ENCODE measurements around the gene TMEM42.
"Not testable (repeated sequence)": the region's sequence is repeated elsewhere in the genome, so short reads cannot be mapped to it uniquely, and the experiment has no call there.

Gene TMEM42

DNA sequence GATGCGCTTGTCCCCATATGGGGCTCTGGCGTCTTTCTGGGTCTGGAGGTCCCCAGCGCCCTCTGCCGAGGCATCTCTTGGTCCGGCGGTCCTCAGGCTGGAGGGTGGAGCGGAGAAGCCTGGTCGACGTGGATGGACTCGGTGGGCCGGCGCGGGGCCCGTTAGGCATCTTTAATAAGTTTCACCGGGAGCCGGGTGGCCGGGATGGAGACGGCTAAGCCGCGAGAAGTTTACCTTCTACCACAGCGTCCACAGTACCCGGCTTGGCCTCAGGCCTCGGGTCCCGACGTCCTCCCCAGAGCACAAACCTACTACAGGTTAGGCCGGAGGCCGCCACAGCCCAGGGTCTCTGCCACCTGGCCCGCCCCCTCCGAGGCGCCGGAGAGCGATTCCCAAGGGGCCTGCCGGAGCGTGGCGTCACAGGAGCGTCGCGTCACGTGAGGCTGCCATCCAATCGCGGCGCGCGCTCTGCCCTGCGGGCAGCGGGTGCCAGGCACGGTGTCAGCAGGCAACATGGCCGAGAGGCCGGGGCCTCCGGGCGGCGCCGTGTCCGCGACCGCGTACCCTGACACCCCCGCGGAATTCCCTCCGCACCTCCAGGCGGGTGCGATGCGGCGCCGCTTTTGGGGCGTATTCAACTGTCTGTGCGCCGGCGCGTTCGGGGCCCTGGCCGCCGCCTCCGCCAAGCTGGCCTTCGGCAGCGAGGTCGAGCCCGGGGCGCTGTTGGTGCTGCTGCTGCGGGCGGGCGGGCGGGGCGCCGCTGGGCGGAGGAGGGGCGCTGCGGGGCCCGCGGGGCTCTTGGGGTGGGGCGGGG is at the start of gene TMEM42:
Gene TMEM42, plus strand, starts transcription at position 501 of the 814 bp plus-strand sequence. Its CDS starts 13 bp downstream, at position 514.
- in situ Hi-C loops (cut with MboI; ENCODE audit: low sequenced_read_pairs): no loop called here

- in situ Hi-C loops (cut with MboI; ENCODE audit: low sequenced_read_pairs): no loop called here
These were observed 47.0 kb upstream of the TMEM42 start for GRCh38 chr3:44814751-44815150.

DNA sequence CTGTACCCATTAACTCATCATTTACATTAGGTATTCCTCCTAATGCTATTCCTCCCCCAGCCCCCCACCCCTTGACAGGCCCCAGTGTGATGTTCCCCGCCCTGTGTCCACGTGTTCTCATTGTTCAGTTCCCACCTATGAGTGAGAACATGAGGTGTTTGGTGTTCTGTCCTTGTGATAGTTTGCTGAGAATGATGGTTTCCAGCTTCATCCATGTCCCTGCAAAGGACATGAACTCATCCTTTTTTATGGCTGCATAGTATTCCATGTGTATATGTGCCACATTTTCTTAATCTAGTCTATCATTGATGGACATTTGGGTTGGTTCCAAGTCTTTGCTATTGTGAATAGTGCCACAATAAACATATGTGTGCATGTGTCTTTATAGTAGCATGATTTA is 45.4 kb upstream of the TMEM42 start:
- in situ Hi-C loops (cut with MboI; ENCODE audit: low sequenced_read_pairs): not testable (repeated sequence)

- in situ Hi-C loops (cut with MboI; ENCODE audit: low sequenced_read_pairs): not testable (repeated sequence)
These were observed 40.5 kb upstream of the TMEM42 start for GRCh38 chr3:44821206-44821605.

- in situ Hi-C loops (cut with MboI; ENCODE audit: low sequenced_read_pairs): no loop called here
These were observed 36.3 kb upstream of the TMEM42 start for GRCh38 chr3:44825264-44825925.

DNA sequence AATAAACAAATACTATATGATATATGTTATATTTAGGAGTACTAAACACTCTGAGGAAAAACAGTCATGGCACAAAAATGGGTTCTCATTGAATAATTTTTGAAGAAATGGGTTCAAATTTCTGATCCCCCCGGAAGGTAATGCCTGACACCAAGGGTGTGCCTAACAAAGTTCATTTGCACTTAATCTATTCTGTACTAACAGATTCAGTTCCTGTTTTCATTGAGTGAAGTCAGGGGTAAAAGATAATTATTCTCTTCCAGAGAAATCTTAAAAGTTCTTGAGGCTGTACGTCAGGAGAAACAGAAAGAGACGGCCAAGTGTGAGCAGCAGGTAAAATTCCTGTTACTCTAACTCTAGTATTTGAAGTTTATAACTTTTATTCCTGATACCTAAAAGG is 34.5 kb upstream of the TMEM42 start:
- in situ Hi-C loops (cut with MboI; ENCODE audit: low sequenced_read_pairs): no loop called here

DNA sequence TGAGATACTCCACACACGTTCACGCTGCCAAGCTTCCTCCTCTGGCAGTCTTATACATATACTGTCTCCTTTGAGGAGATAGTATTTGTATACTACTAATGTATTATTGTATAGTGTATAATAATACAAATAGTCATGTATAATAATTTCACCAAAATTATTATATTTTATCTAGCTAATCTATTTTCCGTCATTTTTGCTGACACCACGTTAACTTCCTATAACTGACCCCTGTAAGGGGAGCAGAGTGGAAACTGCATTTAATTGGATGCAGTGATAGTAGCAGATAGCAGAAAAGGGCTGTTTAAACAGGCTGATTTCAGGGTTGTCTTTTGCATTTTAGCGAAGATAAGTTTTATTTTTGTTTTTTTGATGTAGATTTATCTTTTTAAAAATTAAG is 30.5 kb upstream of the TMEM42 start:
- in situ Hi-C loops (cut with MboI; ENCODE audit: low sequenced_read_pairs): no loop called here

DNA sequence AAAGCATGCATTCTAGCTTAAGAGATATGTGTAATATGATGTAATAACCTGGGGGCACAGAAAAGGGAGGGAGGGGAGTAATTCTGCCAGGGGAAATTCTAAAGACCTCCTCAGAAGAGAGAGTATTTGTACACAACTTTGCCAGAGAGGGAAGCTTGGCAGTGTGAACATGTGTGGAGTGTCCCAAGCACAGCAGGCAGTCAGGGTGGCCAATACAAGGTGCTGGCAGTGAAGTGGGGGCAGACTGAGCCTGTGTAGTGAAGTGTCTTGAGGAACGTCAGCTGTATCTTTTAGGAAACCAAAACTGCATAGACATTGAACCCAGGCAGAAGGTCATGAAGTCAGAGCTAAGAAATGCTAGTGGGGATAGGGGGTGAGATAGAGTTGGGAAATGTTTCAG is 29.7 kb upstream of the TMEM42 start:
- in situ Hi-C loops (cut with MboI; ENCODE audit: low sequenced_read_pairs): no loop called here

DNA sequence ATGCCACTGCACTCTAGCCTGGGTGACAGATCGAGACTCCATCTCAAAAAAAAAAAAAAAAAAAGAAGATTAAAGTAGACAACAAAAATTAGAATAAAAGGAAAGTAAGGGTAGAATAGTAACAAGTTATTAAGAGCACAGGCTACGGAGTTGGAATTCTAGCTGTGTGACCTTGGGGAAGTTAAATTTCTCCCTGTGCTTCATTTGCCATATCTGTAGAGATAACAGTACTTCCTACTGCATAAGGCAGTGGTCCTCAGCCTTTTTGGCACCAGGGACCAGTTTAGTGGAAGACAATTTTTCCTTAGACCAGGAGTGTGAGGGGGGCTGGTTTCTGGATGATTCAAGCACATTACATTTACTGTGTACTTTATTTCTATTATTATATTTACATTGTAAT is 28.7 kb upstream of the TMEM42 start:
- in situ Hi-C loops (cut with MboI; ENCODE audit: low sequenced_read_pairs): no loop called here

DNA sequence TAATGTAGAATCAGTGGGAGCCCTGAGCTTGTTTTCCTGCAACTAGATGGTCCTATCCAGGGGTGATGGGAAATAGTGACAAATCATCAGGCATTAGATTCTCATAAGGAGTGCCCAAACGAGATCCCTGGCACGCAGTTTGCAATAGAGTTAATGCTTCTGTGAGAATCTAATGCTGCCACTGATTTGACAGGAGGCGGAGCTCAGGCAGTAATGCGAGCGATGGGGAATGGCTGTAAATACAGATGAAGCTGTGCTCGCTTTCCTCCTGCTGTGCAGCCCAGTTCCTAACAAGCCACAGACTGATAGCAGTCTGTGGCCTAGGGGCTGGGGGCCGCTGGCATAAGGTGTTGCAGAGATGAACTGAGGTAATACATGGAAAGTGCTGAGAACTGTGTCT is 28.3 kb upstream of the TMEM42 start:
- in situ Hi-C loops (cut with MboI; ENCODE audit: low sequenced_read_pairs): no loop called here

GRCh38 chr3:44835684-44836083 is 26.0 kb upstream of the TMEM42 start:
- in situ Hi-C loops (cut with MboI; ENCODE audit: low sequenced_read_pairs): no loop called here

- in situ Hi-C loops (cut with MboI; ENCODE audit: low sequenced_read_pairs): no loop called here
These were observed 19.3 kb upstream of the TMEM42 start for GRCh38 chr3:44842376-44842775.

GRCh38 chr3:44845528-44846520 is 15.9 kb upstream of the TMEM42 start:
- in situ Hi-C loops (cut with MboI; ENCODE audit: low sequenced_read_pairs): no loop called here

DNA sequence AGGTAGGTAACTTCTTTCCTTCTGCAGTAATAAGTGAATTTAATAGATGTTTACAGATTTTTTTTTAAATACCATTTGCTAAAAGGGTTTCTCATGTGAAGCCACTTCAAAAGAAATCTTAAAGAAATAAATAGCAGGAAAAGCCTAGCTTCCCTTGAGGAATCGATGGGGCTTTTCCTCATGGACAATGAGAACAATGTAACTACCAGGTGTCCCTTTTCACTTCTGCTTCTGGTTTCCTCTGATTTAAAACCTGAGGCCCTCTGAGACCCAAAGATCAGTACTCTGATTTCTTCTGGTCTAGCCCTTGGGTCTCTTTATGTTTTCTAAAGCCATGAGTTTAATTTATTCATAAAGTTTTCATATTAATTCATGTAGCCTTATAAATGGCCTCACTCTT is 13.1 kb upstream of the TMEM42 start:
- in situ Hi-C loops (cut with MboI; ENCODE audit: low sequenced_read_pairs): no loop called here

GRCh38 chr3:44856663-44857062 is 5.0 kb upstream of the TMEM42 start:
- in situ Hi-C loops (cut with MboI; ENCODE audit: low sequenced_read_pairs): not testable (repeated sequence)

- in situ Hi-C loops (cut with MboI; ENCODE audit: low sequenced_read_pairs): no loop called here
These were observed 1.6 kb upstream of the TMEM42 start for GRCh38 chr3:44860117-44860516.

GRCh38 chr3:44862226-44862637 is 520 bp downstream of the TMEM42 start:
- in situ Hi-C loops (cut with MboI; ENCODE audit: low sequenced_read_pairs): no loop called here

DNA sequence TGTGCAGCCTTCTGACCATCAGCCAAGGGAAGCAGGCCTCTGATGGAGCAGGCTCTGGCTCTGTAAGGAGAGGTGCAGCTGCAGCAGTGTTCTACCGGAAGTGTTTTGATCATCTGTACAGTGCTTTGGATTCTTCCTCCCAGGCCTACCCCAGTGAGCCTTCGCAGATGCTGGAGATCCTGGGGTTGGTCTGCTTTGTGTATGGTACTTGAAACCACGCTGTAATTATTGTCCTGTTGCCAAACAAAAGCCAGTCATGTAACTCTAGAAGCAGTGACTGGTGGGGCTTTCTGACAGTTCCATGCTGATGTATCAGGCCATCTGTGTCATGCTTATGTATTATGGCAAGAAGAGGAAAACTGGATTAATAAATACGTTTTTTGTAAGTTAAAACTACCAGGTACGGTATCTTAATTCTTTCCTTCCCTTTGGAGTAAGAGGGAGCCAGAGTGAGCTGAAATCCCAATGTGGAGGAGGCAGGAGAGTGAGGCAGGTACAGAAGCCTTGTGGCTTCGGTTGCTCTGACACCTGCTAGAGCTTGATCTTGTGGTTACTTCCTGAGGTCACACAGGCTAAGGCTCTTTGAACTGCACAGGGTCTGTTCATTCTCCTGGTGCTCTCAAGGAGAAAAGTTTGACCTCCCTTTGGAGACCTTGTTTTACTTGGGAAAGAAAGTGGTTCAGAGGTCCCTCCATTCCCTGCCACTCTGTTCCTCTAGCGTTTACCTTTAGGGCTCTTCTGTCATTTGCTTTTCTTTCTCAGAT is 3.7 kb downstream of the TMEM42 start:
- in situ Hi-C loops (cut with MboI; ENCODE audit: low sequenced_read_pairs): no loop called here

DNA sequence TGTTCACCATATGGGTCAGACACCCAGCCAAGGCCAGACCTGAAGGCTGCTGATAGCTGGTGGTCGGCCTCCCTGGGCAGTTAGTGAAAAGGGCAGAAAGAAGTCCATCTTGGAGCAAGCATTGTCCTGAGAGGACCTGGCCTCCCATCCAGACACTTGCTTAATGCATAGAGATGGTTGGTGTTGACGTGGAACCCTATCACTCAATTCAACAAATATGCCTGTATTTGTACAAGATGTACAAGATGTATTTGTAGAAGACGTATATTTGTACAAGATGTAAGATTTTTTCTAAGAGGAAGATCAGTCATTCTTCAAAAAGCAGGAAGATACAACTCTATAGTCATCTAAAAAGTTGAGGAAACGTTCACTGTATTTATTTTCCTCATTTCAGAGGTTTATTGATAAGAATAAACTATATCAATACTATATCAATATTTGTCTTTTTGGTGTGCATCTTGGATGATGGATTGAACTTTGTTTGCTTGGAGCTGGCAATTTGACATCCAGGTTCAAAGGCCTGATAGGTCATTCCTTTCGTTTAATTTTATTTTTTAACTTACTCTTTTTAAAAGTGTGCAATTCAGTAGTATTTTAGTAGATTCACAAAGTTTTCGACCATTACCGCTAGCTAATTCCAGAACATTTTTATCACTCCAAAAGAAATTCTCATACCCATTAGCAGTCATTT is 5.9 kb downstream of the TMEM42 start:
- in situ Hi-C loops (cut with MboI; ENCODE audit: low sequenced_read_pairs): no loop called here

Measured in HL-60/S4 treated with retinoic acid at 250 ng/mL for 4 days and 3 days (cell line).